Activated T-cell treated with anti-CD3 and anti-CD28 coated beads, Interleukin-2, amount 50 U/mL, for 1 hour (primary cell): Measurements from ENCODE around the gene SLC6A5.

Experiments used
- DNase-seq: peaks from one replicate; pipeline ENCODE4 v3.0.0-alpha.2; 2020

SLC6A5 gene

GRCh38 chr11:20671856-20672546 lies 72.6 kb downstream of the SLC6A5 start:
- no peak for DNase-seq

- DNase-seq, result no peak
These were observed 73.2 kb downstream of the SLC6A5 start for GRCh38 chr11:20672575-20672974.

DNA sequence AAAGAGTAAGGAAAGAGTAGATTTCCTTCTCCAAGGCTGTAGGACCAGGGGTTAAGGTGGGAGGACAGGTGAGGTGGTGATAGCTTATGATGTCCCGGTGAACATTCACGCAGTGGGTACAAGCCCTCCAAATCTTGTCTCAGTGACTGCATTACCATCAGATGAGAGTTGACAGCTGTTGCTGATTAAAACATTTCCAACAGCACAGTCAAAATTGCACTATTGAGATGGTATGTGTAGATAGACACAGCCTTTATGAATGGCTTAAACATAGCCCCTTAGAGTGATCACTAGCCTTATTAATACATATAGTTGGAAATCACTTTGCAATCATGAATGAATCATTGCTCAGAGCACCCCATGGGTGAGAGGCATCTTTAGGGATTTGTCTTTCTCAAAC lies 77.2 kb downstream of the SLC6A5 start:
- no peak for DNase-seq

- no peak for DNase-seq
These were observed 89.4 kb downstream of the SLC6A5 start for GRCh38 chr11:20688761-20689160.

GRCh38 chr11:20707876-20708275 lies 108.5 kb downstream of the SLC6A5 start:
- DNase-seq, result no peak
